ENCODE results near the gene ADCY10.

ADCY10 gene

GRCh38 chr1:167762061-167762746 lies 151.7 kb downstream of the ADCY10 start:
- TF ChIP-seq, protein P1, sequence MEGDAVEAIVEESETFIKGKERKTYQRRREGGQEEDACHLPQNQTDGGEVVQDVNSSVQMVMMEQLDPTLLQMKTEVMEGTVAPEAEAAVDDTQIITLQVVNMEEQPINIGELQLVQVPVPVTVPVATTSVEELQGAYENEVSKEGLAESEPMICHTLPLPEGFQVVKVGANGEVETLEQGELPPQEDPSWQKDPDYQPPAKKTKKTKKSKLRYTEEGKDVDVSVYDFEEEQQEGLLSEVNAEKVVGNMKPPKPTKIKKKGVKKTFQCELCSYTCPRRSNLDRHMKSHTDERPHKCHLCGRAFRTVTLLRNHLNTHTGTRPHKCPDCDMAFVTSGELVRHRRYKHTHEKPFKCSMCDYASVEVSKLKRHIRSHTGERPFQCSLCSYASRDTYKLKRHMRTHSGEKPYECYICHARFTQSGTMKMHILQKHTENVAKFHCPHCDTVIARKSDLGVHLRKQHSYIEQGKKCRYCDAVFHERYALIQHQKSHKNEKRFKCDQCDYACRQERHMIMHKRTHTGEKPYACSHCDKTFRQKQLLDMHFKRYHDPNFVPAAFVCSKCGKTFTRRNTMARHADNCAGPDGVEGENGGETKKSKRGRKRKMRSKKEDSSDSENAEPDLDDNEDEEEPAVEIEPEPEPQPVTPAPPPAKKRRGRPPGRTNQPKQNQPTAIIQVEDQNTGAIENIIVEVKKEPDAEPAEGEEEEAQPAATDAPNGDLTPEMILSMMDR (IDR thresholded peaks at IDR 0.05; ENCODE audit: low read depth, low read length): no peak
- DNase-seq (ENCODE audit: extremely low read depth, low read depth): no peak

- TF ChIP-seq, protein P1 (IDR thresholded peaks at IDR 0.05; ENCODE audit: low read depth, low read length): no peak
- DNase-seq (ENCODE audit: extremely low read depth, low read depth): no peak
Measured at GRCh38 chr1:167761400-167761799, 152.5 kb downstream of the ADCY10 start.
